ENCODE results near the gene BTBD9.

BTBD9 gene

GRCh38 chr6:38391626-38392579 is 247.8 kb downstream of the BTBD9 start:
- no peak for DNase-seq (ENCODE audit: low read depth in 3 of 3)

GRCh38 chr6:38391206-38391605 is 248.5 kb downstream of the BTBD9 start:
- no peak for DNase-seq (ENCODE audit: low read depth in 3 of 3)

- DNase-seq (ENCODE audit: low read depth in 3 of 3) = no peak
These were observed 249.9 kb downstream of the BTBD9 start for GRCh38 chr6:38389875-38390274.

- DNase-seq (ENCODE audit: low read depth in 3 of 3) = no peak
These were observed 251.8 kb downstream of the BTBD9 start for GRCh38 chr6:38387971-38388370.

GRCh38 chr6:38387461-38387860 is 252.3 kb downstream of the BTBD9 start:
- DNase-seq (ENCODE audit: low read depth in 3 of 3) = no peak

- no peak for DNase-seq (ENCODE audit: low read depth in 3 of 3)
These were observed 260.9 kb downstream of the BTBD9 start for GRCh38 chr6:38378801-38379200.

- DNase-seq (ENCODE audit: low read depth in 3 of 3) = no peak
These were observed 263.8 kb downstream of the BTBD9 start for GRCh38 chr6:38375937-38376336.

- DNase-seq (ENCODE audit: low read depth in 3 of 3) = no peak
These were observed 264.4 kb downstream of the BTBD9 start for GRCh38 chr6:38375341-38375740.

GRCh38 chr6:38371881-38372280 is 267.8 kb downstream of the BTBD9 start:
- DNase-seq (ENCODE audit: low read depth in 3 of 3) = no peak

- no peak for DNase-seq (ENCODE audit: low read depth in 3 of 3)
These were observed 268.8 kb downstream of the BTBD9 start for GRCh38 chr6:38370653-38371601.

GRCh38 chr6:38367231-38367630 is 272.5 kb downstream of the BTBD9 start:
- DNase-seq (ENCODE audit: low read depth in 3 of 3) = no peak

- no peak for DNase-seq (ENCODE audit: low read depth in 3 of 3)
These were observed 273.5 kb downstream of the BTBD9 start for GRCh38 chr6:38366234-38366633.

- DNase-seq (ENCODE audit: low read depth in 3 of 3) = no peak
These were observed 275.0 kb downstream of the BTBD9 start for GRCh38 chr6:38364775-38365174.

- no peak for DNase-seq (ENCODE audit: low read depth in 3 of 3)
These were observed 275.6 kb downstream of the BTBD9 start for GRCh38 chr6:38364127-38364526.

GRCh38 chr6:38355519-38355918 is 284.2 kb downstream of the BTBD9 start:
- DNase-seq (ENCODE audit: low read depth in 3 of 3) = no peak

GRCh38 chr6:38354905-38355304 is 284.8 kb downstream of the BTBD9 start:
- no peak for DNase-seq (ENCODE audit: low read depth in 3 of 3)

- DNase-seq (ENCODE audit: low read depth in 3 of 3) = no peak
These were observed 285.7 kb downstream of the BTBD9 start for GRCh38 chr6:38354037-38354381.

- no peak for DNase-seq (ENCODE audit: low read depth in 3 of 3)
These were observed 286.3 kb downstream of the BTBD9 start for GRCh38 chr6:38353310-38354036.

- DNase-seq (ENCODE audit: low read depth in 3 of 3) = no peak
These were observed 287.1 kb downstream of the BTBD9 start for GRCh38 chr6:38352636-38353035.

- no peak for DNase-seq (ENCODE audit: low read depth in 3 of 3)
These were observed 288.8 kb downstream of the BTBD9 start for GRCh38 chr6:38350942-38351341.

- no peak for DNase-seq (ENCODE audit: low read depth in 3 of 3)
These were observed 289.5 kb downstream of the BTBD9 start for GRCh38 chr6:38350220-38350619.

- DNase-seq (ENCODE audit: low read depth in 3 of 3) = no peak
These were observed 289.9 kb downstream of the BTBD9 start for GRCh38 chr6:38349795-38350194.
